Measurements from ENCODE around the gene GM2A. TPM values are rescaled to one million over a fixed set of nuclear protein-coding genes. Genes with fewer than 3 reads are reported as not detected.

GM2A gene
- total and polyA plus RNA-seq, 8 donors = 6.4 to 25.0 (median 10.9) TPM

GRCh38 chr5:151267491-151268260 lies 14.7 kb downstream of the GM2A start:
- Histone ChIP-seq H3K27ac (no peak overlapping the region), H3K4me3 (no peak overlapping the region), H3K4me1 (no peaks in the 10 kb centered on the region), H3K9me3 (no peaks in the 10 kb centered on the region), H3K27me3 (no peaks in the 10 kb centered on the region), H3K36me3 (peaks cover 0 to 10% (median 10%) of the 10 kb centered on the region in 3 donors)
- TF ChIP-seq, protein P1, sequence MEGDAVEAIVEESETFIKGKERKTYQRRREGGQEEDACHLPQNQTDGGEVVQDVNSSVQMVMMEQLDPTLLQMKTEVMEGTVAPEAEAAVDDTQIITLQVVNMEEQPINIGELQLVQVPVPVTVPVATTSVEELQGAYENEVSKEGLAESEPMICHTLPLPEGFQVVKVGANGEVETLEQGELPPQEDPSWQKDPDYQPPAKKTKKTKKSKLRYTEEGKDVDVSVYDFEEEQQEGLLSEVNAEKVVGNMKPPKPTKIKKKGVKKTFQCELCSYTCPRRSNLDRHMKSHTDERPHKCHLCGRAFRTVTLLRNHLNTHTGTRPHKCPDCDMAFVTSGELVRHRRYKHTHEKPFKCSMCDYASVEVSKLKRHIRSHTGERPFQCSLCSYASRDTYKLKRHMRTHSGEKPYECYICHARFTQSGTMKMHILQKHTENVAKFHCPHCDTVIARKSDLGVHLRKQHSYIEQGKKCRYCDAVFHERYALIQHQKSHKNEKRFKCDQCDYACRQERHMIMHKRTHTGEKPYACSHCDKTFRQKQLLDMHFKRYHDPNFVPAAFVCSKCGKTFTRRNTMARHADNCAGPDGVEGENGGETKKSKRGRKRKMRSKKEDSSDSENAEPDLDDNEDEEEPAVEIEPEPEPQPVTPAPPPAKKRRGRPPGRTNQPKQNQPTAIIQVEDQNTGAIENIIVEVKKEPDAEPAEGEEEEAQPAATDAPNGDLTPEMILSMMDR (IDR thresholded peaks at IDR 0.05) = no peak
- ATAC-seq = no peak
- no peak for DNase-seq
- 85 to 87% methylated on average over 11 of the region's 11 CpGs for WGBS, 2 donors
- FAIRE-seq = no peak
- intact Hi-C loops (cut with DNase I) = no loop called here

DNA sequence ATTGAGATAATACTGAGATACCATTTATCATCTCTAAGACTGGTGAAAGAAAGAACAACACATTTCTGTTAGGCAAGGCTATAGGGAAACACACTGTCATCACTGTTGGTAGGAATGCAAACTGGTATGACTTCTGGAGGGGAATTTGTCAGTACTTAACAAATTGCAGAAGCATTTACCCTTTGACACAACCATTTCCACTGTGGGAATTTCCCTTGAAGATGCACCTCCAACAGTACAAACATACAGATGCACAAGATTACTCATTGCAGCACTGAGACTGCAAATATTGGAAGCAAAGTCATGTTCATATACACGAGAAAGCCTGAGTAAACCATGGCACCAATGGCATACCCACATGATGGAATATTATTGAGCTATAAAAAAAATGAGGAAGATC lies 17.6 kb downstream of the GM2A start:
- FAIRE-seq (no peak), DNase-seq (no peak), ATAC-seq (peak in 1 of 4 donors; percentile 32)
- Histone ChIP-seq H3K36me3 (peaks cover 0 to 10% (median 10%) of the 10 kb centered on the region in 3 donors), H3K4me1 (no peaks in the 10 kb centered on the region), H3K9me3 (no peaks in the 10 kb centered on the region), H3K4me3 (no peak overlapping the region), H3K27me3 (no peaks in the 10 kb centered on the region), H3K27ac (no peak overlapping the region)
- 71 to 84% methylated on average over 1 of the region's 1 CpG for whole genome bisulfite sequencing, 2 donors
- TF ChIP-seq, protein P1 (IDR thresholded peaks at IDR 0.05) = no peak
- intact Hi-C loops (cut with DNase I) = no loop called here

DNA sequence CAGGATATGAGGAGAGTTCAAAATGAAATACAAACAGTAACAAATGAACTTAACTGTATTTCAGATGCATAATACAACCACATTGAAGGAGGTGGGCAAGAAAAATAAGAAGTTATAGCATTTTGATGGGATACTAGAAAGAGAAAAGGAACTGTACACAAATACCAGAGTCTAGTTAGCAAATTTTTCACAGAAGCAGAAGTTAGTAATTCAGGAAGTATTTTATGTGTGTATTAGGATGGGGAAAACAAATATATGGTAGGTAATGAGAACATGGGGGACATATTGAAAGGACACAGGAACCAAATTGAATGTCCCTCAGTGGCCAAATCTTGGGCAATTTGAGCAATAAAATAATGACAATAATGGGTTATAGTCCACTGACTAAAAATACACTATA lies 18.4 kb downstream of the GM2A start:
- H3K27ac ChIP-seq = no peak overlapping the region
- no peak overlapping the region for H3K4me3 ChIP-seq
- intact Hi-C loops (cut with DNase I) = no loop called here

GRCh38 chr5:151274666-151275065 lies 21.7 kb downstream of the GM2A start:
- no peak overlapping the region for H3K4me3 ChIP-seq

More for the DNA sequence above, 18.4 kb downstream of the GM2A start:
- DNase-seq = no peak
- Histone ChIP-seq H3K9me3 (no peaks in the 10 kb centered on the region), H3K27me3 (no peaks in the 10 kb centered on the region), H3K4me1 (no peaks in the 10 kb centered on the region), H3K36me3 (peaks cover 0 to 10% (median 10%) of the 10 kb centered on the region in 3 donors)
- no peak for FAIRE-seq
- ATAC-seq = no peak
- TF ChIP-seq, protein P1 (IDR thresholded peaks at IDR 0.05) = no peak

GRCh38 chr5:151275803-151276202 lies 22.8 kb downstream of the GM2A start:
- no peak for FAIRE-seq
- H3K4me3 ChIP-seq = no peak overlapping the region
- ATAC-seq = no peak
- 86 to 90% methylated on average over 2 of the region's 2 CpGs for WGBS, 2 donors
- no peaks in the 10 kb centered on the region for H3K4me1 ChIP-seq
- no peak overlapping the region for H3K27ac ChIP-seq
- no peak for DNase-seq
- TF ChIP-seq, protein P1 (IDR thresholded peaks at IDR 0.05) = no peak
- H3K9me3 ChIP-seq = no peaks in the 10 kb centered on the region
- no peaks in the 10 kb centered on the region for H3K36me3 ChIP-seq
- no peaks in the 10 kb centered on the region for H3K27me3 ChIP-seq
- intact Hi-C loops (cut with DNase I) = no loop called here

More at GRCh38 chr5:151274666-151275065, 21.7 kb downstream of the GM2A start:
- H3K27ac ChIP-seq = no peak overlapping the region
- no peaks in the 10 kb centered on the region for H3K4me1 ChIP-seq
- no peaks in the 10 kb centered on the region for H3K27me3 ChIP-seq
- intact Hi-C loops (cut with DNase I) = no loop called here
- TF ChIP-seq, protein P1 (IDR thresholded peaks at IDR 0.05) = no peak
- DNase-seq (no peak), FAIRE-seq (no peak), ATAC-seq (peak in 3 of 4 donors; percentile 32 to 85 (median 49))
- H3K9me3 ChIP-seq = no peaks in the 10 kb centered on the region
- H3K36me3 ChIP-seq = no peaks in the 10 kb centered on the region
